Stimulated activated CD8-positive, alpha-beta memory T cell treated with anti-CD3 and anti-CD28 coated beads, Interleukin-12 subunit alpha, Interleukin-12 subunit beta, amount 100 ng/mL, for 24 hours (primary cell): ENCODE results near the gene CYP1A2.
"Not testable (repeated sequence)": the region's sequence is repeated elsewhere in the genome, so short reads cannot be mapped to it uniquely, and the experiment has no call there.

ENCODE experiments used
- DNase-seq: peaks from one replicate; pipeline ENCODE4 v3.0.0-alpha.2; 2020; ENCODE audit errors: extremely low read depth

Gene CYP1A2

DNA sequence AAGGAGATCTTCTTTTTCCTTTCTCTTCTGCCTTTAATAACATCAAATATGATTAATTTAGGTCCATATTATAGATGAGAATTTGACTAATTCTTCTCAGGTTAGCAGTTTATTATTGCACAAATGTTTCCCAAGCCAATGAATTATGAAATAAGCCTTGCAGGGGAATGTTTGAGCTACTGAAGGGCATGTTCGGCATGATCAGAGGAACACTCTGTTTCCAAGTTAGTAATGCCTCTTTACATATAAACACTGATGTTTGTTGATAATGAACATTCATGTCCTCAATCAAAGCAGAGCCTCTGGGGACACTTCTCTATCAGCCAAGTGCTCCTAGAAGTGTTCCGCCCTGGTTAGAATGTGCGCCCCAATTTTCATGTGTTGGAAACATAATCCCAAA, 13.3 kb upstream of the CYP1A2 start:
- DNase-seq: no peak

GRCh38 chr15:74738239-74738638, 10.4 kb upstream of the CYP1A2 start:
- DNase-seq: not testable (repeated sequence)

DNA sequence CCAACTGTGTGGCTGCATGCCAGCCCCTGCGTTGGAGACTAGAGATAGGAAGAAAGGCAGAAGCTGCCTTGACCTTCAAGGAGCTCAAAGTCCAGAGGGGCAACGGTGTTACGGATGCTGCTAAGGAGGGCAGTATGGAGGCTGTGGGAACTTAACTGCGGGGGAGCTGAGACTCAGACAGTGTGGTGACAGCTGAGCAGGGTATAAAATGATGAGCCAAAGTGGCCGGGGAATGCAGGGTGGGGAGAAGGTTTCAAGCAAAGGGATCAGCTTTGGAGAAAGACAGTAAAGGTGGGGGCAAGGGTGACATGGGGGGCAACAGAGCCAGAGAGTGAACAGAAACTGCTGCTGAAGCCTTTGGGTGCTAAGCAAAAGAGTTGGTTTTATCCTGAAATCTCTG, 6.2 kb upstream of the CYP1A2 start:
- no peak for DNase-seq

- DNase-seq: no peak
Observed at GRCh38 chr15:74746389-74746788, 2.3 kb upstream of the CYP1A2 start.

GRCh38 chr15:74749832-74750231, 1.2 kb downstream of the CYP1A2 start:
- no peak for DNase-seq

DNA sequence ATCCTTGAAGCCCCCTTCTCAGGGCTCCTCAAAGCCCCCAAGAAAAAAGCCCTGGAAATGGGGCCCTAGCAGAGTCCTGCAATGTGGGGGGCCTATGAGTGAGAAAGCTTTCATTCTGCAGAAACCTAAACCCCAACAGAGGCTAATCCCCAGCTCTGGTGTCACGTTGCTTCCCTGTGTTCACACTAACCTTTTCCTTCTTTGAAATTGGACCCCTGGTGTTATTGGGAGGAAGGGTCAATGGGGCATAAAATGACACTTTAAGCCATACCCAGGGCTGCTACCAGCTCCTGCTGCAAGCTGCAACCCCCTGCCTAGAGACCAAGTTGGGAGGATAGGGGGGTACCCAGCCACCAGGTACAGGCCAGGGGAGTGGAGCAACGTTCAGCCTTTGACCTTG, 2.1 kb downstream of the CYP1A2 start:
- no peak for DNase-seq

DNA sequence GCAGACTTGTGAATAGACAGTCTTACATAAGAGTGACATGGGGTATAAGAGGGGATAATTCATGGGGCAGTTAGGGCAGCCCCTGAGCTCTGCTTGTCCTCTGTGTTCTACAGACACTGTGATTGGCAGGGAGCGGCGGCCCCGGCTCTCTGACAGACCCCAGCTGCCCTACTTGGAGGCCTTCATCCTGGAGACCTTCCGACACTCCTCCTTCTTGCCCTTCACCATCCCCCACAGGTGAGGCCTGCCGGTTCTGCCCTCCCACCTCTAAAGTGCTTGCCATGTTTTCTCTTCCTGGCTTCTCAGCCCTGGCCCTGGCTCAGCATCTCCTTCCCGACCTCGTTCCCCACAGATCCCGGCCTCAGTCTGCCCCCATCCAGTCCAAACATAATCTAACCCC, 3.4 kb downstream of the CYP1A2 start:
- DNase-seq: no peak

DNA sequence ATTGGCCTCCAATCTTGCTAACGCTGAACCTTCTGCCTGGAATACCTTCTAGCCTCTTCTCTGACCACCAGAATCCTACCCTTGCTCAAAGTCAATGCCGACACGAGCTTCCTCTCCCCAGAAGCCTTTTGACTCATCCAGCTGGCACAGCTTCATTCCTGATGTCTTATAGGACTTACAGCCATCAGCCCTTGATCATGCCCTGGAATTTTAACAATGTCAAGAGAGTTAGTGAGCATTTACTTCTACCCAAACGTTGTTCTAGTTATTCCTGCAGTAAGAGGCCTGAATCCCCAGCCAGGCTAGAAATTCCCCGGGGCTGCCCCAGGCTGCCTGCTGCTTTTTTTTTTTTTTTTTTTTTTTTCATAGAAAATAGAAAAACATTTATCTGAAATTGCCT, 3.9 kb downstream of the CYP1A2 start:
- no peak for DNase-seq

GRCh38 chr15:74754593-74755215, 6.1 kb downstream of the CYP1A2 start:
- no peak for DNase-seq

GRCh38 chr15:74758736-74759135, 10.1 kb downstream of the CYP1A2 start:
- no peak for DNase-seq

DNA sequence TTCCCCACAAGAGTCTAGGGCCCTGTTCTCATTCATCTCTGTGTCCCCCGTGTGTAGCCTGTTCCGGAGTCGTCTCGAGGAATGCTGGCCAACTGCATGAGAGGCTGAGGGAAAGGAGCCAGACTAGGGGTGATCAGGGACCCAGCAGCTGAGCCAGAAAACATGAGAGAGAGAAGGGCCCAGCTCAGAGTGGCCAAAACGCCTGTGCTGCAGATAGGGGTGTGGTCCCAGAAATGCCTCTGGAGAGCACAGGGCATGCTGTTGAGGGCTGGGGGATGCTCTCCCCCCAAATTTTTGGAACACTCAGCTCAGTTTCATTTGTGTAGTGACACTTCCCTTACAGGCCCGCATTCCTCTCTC, 14.1 kb downstream of the CYP1A2 start:
- no peak for DNase-seq

DNA sequence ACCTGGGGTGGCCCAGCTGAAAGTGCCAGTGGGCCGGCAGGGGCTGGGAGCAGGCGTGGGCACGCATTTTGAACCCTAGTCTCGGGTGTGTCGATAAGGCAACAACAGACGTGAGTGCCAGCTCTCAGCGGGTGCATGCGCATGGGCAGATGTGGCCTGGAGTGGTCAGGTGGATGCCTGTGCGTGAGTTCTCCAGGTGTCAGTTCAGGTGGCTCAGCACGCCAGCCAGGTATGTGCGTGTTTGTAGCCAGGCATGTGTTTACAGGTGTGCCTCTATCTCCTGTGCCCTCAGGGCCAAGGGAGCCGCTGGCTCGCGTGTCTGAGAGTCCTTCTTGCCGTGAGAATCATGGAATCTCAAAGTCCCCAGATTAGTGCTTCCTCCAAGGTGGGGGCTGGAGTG, 14.8 kb downstream of the CYP1A2 start:
- DNase-seq: no peak

- DNase-seq: no peak
Observed at GRCh38 chr15:74767167-74768098, 18.8 kb downstream of the CYP1A2 start.

DNA sequence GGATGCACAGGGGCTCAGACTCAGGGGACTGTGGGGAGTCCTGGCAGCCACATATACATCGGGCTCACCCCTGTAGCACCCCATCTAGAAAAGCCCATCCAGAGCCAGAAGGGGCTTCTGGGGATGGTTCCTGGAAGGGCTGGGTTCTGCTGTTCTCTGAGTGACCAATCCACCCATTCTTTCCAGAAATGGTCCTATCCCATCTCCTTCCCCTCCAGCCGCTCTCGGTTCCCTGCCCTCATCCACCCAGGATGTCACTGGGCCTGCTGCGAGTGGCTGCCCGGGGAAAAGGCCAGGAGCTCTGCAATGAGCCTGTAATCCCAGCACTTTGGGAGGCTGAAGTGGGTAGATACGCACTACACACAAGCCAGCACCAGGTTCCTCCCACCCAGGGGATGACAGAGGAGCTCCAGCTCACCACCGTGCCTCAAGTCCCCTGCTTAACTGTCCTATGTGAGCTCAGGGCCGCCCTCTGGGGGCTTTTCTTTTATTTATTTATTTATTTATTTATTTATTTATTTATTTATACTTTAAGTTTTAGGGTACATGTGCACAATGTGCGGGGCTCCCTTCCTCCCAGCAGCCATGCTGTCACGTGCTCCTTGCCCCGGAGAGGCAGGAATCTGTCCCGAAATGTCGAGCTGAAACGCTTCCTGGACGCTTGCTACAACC, 19.6 kb downstream of the CYP1A2 start:
- DNase-seq: no peak

GRCh38 chr15:74768771-74769342, 20.2 kb downstream of the CYP1A2 start:
- no peak for DNase-seq

DNA sequence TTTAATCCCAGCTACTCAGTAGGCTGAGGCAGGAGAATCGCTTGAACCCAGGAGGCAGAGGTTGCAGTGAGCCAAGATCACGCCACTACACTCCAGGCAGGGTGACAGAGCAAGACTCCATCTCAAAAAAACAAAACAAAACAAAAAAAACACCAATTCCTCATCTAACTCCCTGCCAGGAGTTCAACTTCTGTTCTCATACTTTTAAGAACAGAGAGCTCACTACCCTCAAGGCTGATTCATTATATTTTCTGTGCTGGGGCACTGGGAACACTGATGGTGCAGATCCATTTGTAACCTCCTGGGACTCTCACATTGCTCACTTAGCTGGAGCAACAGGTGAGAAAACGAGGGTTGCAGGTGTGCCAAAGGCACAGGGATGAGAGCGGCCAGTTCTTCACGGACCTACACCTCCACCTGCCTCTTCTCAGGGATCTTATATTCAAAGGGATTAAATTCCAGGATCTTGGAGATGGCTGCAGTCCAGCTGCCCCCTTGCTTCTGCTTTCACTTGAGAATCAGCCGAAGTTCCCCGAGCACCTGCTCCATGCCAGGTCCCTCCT, 20.9 kb downstream of the CYP1A2 start:
- no peak for DNase-seq

DNA sequence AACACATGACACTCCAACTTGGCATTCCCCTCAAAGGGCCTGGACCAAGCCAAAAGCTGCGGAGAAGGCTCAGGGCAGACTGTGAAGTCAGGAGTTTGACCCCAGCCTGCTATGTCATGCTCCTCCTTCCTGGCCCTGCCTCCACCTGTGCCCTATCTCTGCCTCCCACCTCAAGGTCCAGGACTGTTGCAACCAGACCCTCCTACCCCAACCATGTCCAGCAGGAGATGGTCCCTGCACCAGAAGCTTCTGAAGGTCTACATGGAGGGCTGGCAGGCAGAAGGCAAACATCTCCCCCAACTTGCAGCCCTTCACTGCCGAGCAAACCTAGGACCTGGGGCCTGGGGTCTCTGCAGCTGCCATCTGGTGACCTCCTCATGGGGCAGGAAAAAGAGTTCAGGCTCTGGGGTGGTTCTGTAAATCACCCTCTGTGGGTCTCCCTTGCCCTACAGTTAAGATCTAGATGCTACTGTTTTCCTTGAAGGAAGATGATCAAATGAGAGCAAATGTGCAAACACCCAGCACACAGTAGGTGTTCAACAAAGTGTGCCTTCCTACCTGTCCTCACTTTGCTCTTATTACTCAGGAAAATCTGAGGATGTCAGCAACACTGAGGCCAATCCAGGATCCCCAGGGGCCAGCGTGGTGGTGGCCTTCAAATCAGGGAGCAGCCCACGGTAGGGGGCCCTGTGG, 21.7 kb downstream of the CYP1A2 start:
- no peak for DNase-seq

DNA sequence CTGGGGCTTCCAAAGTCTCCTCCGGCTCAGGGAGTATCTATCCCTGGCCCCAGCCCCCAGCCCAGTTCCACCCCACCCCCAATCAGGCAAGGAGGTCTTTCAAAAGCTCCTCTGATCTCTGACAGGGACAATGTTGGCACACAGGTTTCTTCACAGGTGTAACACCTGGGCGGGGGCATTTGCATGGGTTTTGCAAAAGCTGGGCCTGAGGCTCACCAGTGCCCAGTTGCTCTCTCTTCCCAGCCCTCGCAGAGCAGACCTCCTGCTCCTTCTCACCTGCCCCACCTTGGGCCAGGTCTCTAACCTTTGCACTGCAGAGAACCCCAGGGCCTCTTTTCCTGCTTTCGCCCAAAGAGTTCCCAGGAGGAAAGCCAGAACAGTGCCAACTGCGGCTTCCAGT, 24.7 kb downstream of the CYP1A2 start:
- no peak for DNase-seq

GRCh38 chr15:74773731-74774252, 25.1 kb downstream of the CYP1A2 start:
- DNase-seq: no peak

DNA sequence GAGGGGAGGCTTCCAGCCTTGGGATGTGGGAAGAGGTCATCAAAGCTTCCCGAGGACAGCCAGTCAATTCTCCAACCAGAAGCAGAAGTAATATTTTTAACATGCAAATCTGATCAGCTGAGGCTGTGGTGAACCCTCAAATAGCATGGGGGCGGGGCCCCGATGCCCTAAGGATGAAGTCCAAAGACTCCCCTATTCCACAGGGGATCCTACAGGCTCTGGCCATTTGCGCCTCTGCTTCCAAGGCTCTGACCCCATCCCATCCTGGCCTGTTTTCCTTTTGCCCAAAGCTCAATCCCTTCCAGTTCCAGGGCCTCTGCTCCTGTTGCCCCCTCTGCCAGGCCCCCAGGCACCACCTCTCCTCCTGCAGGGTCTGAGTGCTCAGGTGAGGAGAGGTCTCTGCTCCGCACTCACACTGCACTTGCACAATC, 26.5 kb downstream of the CYP1A2 start:
- no peak for DNase-seq

- no peak for DNase-seq
Observed at GRCh38 chr15:74775894-74776293, 27.2 kb downstream of the CYP1A2 start.
